H9 (cell line): ENCODE measurements around the gene ZC3H7B. TPM values are rescaled to one million over a fixed set of nuclear protein-coding genes. Genes with fewer than 3 reads are reported as not detected.

ENCODE experiments used
- DNase-seq: peaks from one replicate; pipeline ENCODE4 v3.0.0-alpha.2; 2017
- H2AFZ ChIP-seq: one replicate; pipeline ENCODE4 v1.6.1; 2013; ENCODE audit warnings: mild to moderate bottlenecking, low read length, control low read depth, moderate library complexity
- H2AK5ac ChIP-seq: 2 replicates; pipeline ENCODE4 v1.6.1; 2013; ENCODE audit warnings: low read length, control low read depth, mixed read lengths; ENCODE audit not compliant: insufficient read length
- H2BK120ac ChIP-seq: one replicate; pipeline ENCODE4 v1.6.1; 2013; ENCODE audit warnings: low read depth, mild to moderate bottlenecking, low read length, control low read depth, inconsistent platforms; ENCODE audit not compliant: poor library complexity, severe bottlenecking
- H2BK12ac ChIP-seq: 2 replicates; pipeline ENCODE4 v1.6.1; 2013; ENCODE audit warnings: low read length, control low read depth, mixed read lengths, low read depth; ENCODE audit not compliant: insufficient read length
- H2BK15ac ChIP-seq: 2 replicates; pipeline ENCODE4 v1.6.1; 2013; ENCODE audit warnings: low read depth, low read length, control low read depth
- H2BK20ac ChIP-seq: one replicate; pipeline ENCODE4 v1.6.1; 2013; ENCODE audit warnings: low read depth, mild to moderate bottlenecking, low read length, control low read depth, inconsistent platforms; ENCODE audit not compliant: poor library complexity, severe bottlenecking
- H2BK5ac ChIP-seq: 2 replicates; pipeline ENCODE4 v1.6.1; 2013; ENCODE audit warnings: low read length, control low read depth, mixed read lengths; ENCODE audit not compliant: insufficient read length
- H3K14ac ChIP-seq: 2 replicates; pipeline ENCODE4 v1.6.1; 2013; ENCODE audit warnings: low read length, control low read depth; ENCODE audit not compliant: insufficient read depth
- H3K18ac ChIP-seq: 2 replicates; pipeline ENCODE4 v1.6.1; 2013; ENCODE audit warnings: low read depth, mild to moderate bottlenecking, mixed read lengths, low read length, control low read depth; ENCODE audit not compliant: insufficient read length
- H3K23ac ChIP-seq: 2 replicates; pipeline ENCODE4 v1.6.1; 2013; ENCODE audit warnings: low read length, control low read depth, mixed read lengths, low read depth; ENCODE audit not compliant: insufficient read length
- H3K23me2 ChIP-seq: 2 replicates; pipeline ENCODE4 v1.6.1; 2013; ENCODE audit warnings: low read depth, mild to moderate bottlenecking, mixed read lengths, low read length, control low read depth; ENCODE audit not compliant: insufficient read length, poor library complexity, severe bottlenecking
- H3K27ac ChIP-seq: 2 replicates; pipeline ENCODE4 v1.5.1; 2013; ENCODE audit warnings: low read length, control low read depth, mixed read lengths, low read depth; ENCODE audit not compliant: insufficient read length
- H3K27me3 ChIP-seq: 2 replicates; pipeline ENCODE4 v1.6.1; 2013; ENCODE audit warnings: low read length, control low read depth, inconsistent platforms; ENCODE audit not compliant: insufficient read depth
- H3K4ac ChIP-seq: 2 replicates; pipeline ENCODE4 v1.6.1; 2013; ENCODE audit warnings: low read depth, mild to moderate bottlenecking, control low read depth, inconsistent platforms, low read length, moderate library complexity
- H3K4me1 ChIP-seq: 2 replicates; pipeline ENCODE4 v1.6.1; 2013; ENCODE audit warnings: low read length, control low read depth, inconsistent platforms; ENCODE audit not compliant: insufficient read depth
- H3K4me2 ChIP-seq: 2 replicates; pipeline ENCODE4 v1.6.1; 2013; ENCODE audit warnings: low read length, control low read depth, mixed read lengths; ENCODE audit not compliant: insufficient read length, insufficient read depth
- H3K56ac ChIP-seq: 2 replicates; pipeline ENCODE4 v1.6.1; 2013; ENCODE audit warnings: low read depth, mild to moderate bottlenecking, mixed read lengths, low read length, control low read depth; ENCODE audit not compliant: insufficient read length
- H3K79me1 ChIP-seq: 2 replicates; pipeline ENCODE4 v1.6.1; 2013; ENCODE audit warnings: low read depth, mild to moderate bottlenecking, moderate library complexity, low read length, control low read depth, inconsistent platforms; ENCODE audit not compliant: insufficient read depth, poor library complexity, severe bottlenecking
- H3K79me2 ChIP-seq: 2 replicates; pipeline ENCODE4 v1.6.1; 2013; ENCODE audit warnings: low read length, control low read depth, inconsistent platforms; ENCODE audit not compliant: insufficient read depth
- H3K9ac ChIP-seq: 2 replicates; pipeline ENCODE4 v1.6.1; 2013; ENCODE audit warnings: low read length, control low read depth, mixed read lengths; ENCODE audit not compliant: insufficient read length; ENCODE audit errors: extremely low read depth
- H3K9me3 ChIP-seq: one replicate; pipeline ENCODE4 v1.6.1; 2013; ENCODE audit warnings: low read depth, low read length, inconsistent platforms; ENCODE audit not compliant: control insufficient read depth
- H3T11ph ChIP-seq: one replicate; pipeline ENCODE4 v1.6.1; 2013; ENCODE audit warnings: mild to moderate bottlenecking, low read length, control low read depth, inconsistent platforms
- H4K20me1 ChIP-seq: one replicate; pipeline ENCODE4 v1.6.1; 2013; ENCODE audit not compliant: control insufficient read depth, insufficient read length, insufficient read depth
- H4K5ac ChIP-seq: 2 replicates; pipeline ENCODE4 v1.6.1; 2013; ENCODE audit warnings: low read depth, mild to moderate bottlenecking, mixed read lengths, low read length, control low read depth; ENCODE audit not compliant: insufficient read length
- H4K8ac ChIP-seq: replicated peaks from 2 replicates; pipeline ENCODE4 v1.6.1; 2013; ENCODE audit warnings: low read length, control low read depth, mixed read lengths, low read depth; ENCODE audit not compliant: insufficient read length
- H4K91ac ChIP-seq: 2 replicates; pipeline ENCODE4 v1.6.1; 2013; ENCODE audit warnings: low read depth, mild to moderate bottlenecking, moderate library complexity, mixed read lengths, low read length, control low read depth; ENCODE audit not compliant: insufficient read length
- H3K27ac Mint-ChIP-seq, 3 experiments: 2 replicates in 2 of 3; 3 replicates in 1 of 3; pipeline ENCODE4 v1.8.0; 2020 to 2021; ENCODE audit warnings: mixed read lengths in 3 of 3, mild to moderate bottlenecking in 1 of 3, moderate library complexity in 1 of 3
- H3K27me3 Mint-ChIP-seq: 2 replicates; pipeline ENCODE4 v1.8.0; 2021; ENCODE audit warnings: low read depth, mild to moderate bottlenecking, moderate library complexity, mixed read lengths
- H3K36me3 Mint-ChIP-seq, 3 experiments: 2 replicates in 2 of 3; 3 replicates in 1 of 3; pipeline ENCODE4 v1.8.0; 2020 to 2021; ENCODE audit warnings: low read depth in 3 of 3, mixed read lengths in 3 of 3; ENCODE audit not compliant: insufficient read depth in 1 of 3
- H3K4me1 Mint-ChIP-seq, 2 experiments: 2 replicates each; pipeline ENCODE4 v1.8.0; 2020; ENCODE audit warnings: mixed read lengths in 2 of 2
- H3K4me3 Mint-ChIP-seq, 2 experiments: 2 replicates in 1 of 2; 3 replicates in 1 of 2; pipeline ENCODE4 v1.8.0; 2020 to 2021; ENCODE audit warnings: mild to moderate bottlenecking in 2 of 2, mixed read lengths in 2 of 2, moderate library complexity in 1 of 2
- H3K9me3 Mint-ChIP-seq, 2 experiments: 2 replicates in 1 of 2; 3 replicates in 1 of 2; pipeline ENCODE4 v1.8.0; 2020; ENCODE audit warnings: mild to moderate bottlenecking in 2 of 2, mixed read lengths in 2 of 2, moderate library complexity in 1 of 2
- WGBS: extraction: QIAGEN DNeasy Blood & Tissue Kit; methylation state at CpG from one replicate; pipeline ENCODE4 v1.1.7; 2013; ENCODE audit warnings: missing lambda C conversion rate, low lambda C conversion rate, mixed read lengths; ENCODE audit not compliant: insufficient read length; ENCODE audit errors: extremely low coverage; 5-methylcytosine and 5-hydroxymethylcytosine counted together
- total RNA-seq: library from RNA; stranded (reverse); gene quantifications from 2 replicates; pipeline ENCODE4 v1.2.1, GENCODE V29; 2021
- TF ChIP-seq, protein P1 (sequence below): fragments of 200-600 bp; sonication (generic); conservative IDR thresholded peaks from 3 replicates; pipeline ENCODE4 v1.8.0; 2021; ENCODE audit warnings: antibody characterized with exemption, mild to moderate bottlenecking

The ZC3H7B gene
- total RNA-seq, 1 experiment from 2014 or later: 69.3 TPM

DNA sequence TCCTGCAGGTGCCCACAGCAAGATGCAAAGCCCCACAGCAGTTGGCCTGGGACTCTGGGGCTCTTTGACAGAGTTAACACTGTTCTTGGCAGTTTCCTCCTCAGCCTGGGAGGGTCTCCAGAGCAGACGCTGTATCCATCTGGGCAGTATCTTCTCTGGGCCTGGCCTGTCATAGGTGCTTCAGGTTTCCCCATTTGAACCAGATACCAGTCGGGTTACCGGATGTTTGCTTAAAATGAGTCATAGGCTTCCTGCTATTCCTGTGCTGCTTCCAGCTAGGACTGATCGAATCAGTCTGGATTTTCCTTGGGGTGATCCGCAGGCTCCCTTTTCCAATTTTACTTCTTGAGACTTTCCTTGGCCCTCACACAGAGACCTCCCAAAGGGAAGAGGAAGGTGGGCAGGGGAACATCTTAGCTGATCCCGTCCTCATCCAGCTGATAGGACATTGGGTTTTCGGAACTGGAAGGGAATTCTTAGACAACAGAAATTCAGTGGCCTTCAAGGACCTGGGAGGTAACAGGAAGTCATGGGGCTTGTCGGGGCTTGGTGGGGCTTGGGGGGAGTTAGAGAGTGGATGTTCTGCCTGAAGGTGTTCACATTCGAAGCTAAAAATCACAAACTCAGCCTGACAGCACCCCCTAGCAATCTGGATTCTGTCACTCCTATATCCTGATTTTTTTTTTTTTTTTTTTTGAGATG lies 12.9 kb upstream of the ZC3H7B start:
- Histone ChIP-seq H3K23ac (no peak overlapping the region), H2AFZ (no peak overlapping the region), H3K18ac (no peak overlapping the region), H3K27ac (peak overlapping the region; percentile 37), H2BK120ac (no peak overlapping the region), H2BK12ac (no peak overlapping the region), H3K4me2 (peak overlapping the region; percentile 6), H2BK15ac (no peak overlapping the region), H3K56ac (no peak overlapping the region), H3K4ac (no peak overlapping the region; the same call in 1 of the 2 replicates), H3K27me3 (no peaks in the 10 kb centered on the region), H4K5ac (peak overlapping the region; percentile 9), H3K4me1 (peaks cover 6% of the 10 kb centered on the region; the same call in 1 of the 2 replicates), H3T11ph (no peak overlapping the region), H2BK20ac (no peak overlapping the region), H4K91ac (no peak overlapping the region), H4K8ac (peak overlapping the region; percentile 52), H3K79me1 (peaks cover 7% of the 10 kb centered on the region), H2AK5ac (no peak overlapping the region), H3K79me2 (peaks cover 11% of the 10 kb centered on the region; the same call in 1 of the 2 replicates), H3K9ac (no peak overlapping the region), H3K23me2 (peaks cover 11% of the 10 kb centered on the region), H2BK5ac (peak overlapping the region; percentile 67), H3K9me3 (no peaks in the 10 kb centered on the region), H4K20me1 (no peaks in the 10 kb centered on the region), H3K14ac (0 out of 2 replicates have a peak overlapping the region, but pooled peaks have one; percentile 67)
- Mint-ChIP-seq H3K27me3 (no peaks in the 10 kb centered on the region), H3K27ac (peak overlapping the region; percentile 68 to 94 (median 91); a peak in 6 of 7 replicates), H3K4me3 (peak overlapping the region; percentile 27 to 57; a peak in 3 of 5 replicates), H3K36me3 (peaks cover 8 to 14% (median 12%) of the 10 kb centered on the region in 3 experiments), H3K4me1 (peaks cover 37 to 43% of the 10 kb centered on the region in 2 experiments), H3K9me3 (no peaks in the 10 kb centered on the region)
- TF ChIP-seq, protein P1, sequence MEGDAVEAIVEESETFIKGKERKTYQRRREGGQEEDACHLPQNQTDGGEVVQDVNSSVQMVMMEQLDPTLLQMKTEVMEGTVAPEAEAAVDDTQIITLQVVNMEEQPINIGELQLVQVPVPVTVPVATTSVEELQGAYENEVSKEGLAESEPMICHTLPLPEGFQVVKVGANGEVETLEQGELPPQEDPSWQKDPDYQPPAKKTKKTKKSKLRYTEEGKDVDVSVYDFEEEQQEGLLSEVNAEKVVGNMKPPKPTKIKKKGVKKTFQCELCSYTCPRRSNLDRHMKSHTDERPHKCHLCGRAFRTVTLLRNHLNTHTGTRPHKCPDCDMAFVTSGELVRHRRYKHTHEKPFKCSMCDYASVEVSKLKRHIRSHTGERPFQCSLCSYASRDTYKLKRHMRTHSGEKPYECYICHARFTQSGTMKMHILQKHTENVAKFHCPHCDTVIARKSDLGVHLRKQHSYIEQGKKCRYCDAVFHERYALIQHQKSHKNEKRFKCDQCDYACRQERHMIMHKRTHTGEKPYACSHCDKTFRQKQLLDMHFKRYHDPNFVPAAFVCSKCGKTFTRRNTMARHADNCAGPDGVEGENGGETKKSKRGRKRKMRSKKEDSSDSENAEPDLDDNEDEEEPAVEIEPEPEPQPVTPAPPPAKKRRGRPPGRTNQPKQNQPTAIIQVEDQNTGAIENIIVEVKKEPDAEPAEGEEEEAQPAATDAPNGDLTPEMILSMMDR: no peak
- no CpG with 5 or more reads among the region's 9 CpGs for WGBS
- DNase-seq: peak; percentile 58
